GM23248 (cell line): ENCODE data around the gene HOXC9. TPM values are rescaled to one million over a fixed set of nuclear protein-coding genes. Genes with fewer than 3 reads are reported as not detected.

Source experiments
- DNase-seq: peaks from one replicate; pipeline ENCODE4 v3.0.0-alpha.2; 2015
- H2AFZ ChIP-seq: fragments of 200-600 bp; sonication (generic); 2 replicates; pipeline ENCODE4 v1.6.1; 2016; ENCODE audit warnings: antibody characterized with exemption
- H3F3A ChIP-seq: fragments of 200-600 bp; sonication (generic); 2 replicates; pipeline ENCODE4 v1.6.1; 2016; ENCODE audit warnings: mild to moderate bottlenecking, antibody characterized with exemption, mixed run types; ENCODE audit not compliant: insufficient read depth
- H3K27ac ChIP-seq: fragments of 200-600 bp; sonication (generic); 2 replicates; pipeline ENCODE4 v1.5.1; 2016; ENCODE audit warnings: mild to moderate bottlenecking
- H3K27me3 ChIP-seq: fragments of 200-600 bp; sonication (generic); replicated peaks from 2 replicates; pipeline ENCODE4 v1.6.1; 2016; ENCODE audit warnings: mild to moderate bottlenecking; ENCODE audit not compliant: insufficient read depth
- H3K36me3 ChIP-seq: fragments of 200-600 bp; sonication (generic); 2 replicates; pipeline ENCODE4 v1.6.1; 2016; ENCODE audit warnings: low read depth, mild to moderate bottlenecking
- H3K4me1 ChIP-seq: fragments of 200-600 bp; sonication (generic); 2 replicates; pipeline ENCODE4 v1.6.1; 2016; ENCODE audit warnings: mild to moderate bottlenecking; ENCODE audit not compliant: insufficient read depth
- H3K4me2 ChIP-seq: fragments of 200-600 bp; sonication (generic); one replicate; pipeline ENCODE4 v1.6.1; 2016; ENCODE audit warnings: mild to moderate bottlenecking; ENCODE audit not compliant: unreplicated experiment
- H3K4me3 ChIP-seq: fragments of 200-600 bp; sonication (generic); 2 replicates; pipeline ENCODE4 v1.5.1; 2016; ENCODE audit warnings: mild to moderate bottlenecking
- H3K79me2 ChIP-seq: fragments of 200-600 bp; sonication (generic); 2 replicates; pipeline ENCODE4 v1.6.1; 2016; ENCODE audit warnings: mild to moderate bottlenecking; ENCODE audit not compliant: insufficient read depth
- H3K9ac ChIP-seq: fragments of 200-600 bp; sonication (generic); 2 replicates; pipeline ENCODE4 v1.6.1; 2016; ENCODE audit warnings: mild to moderate bottlenecking
- H3K9me2 ChIP-seq: fragments of 200-600 bp; sonication (generic); 2 replicates; pipeline ENCODE4 v1.6.1; 2016; ENCODE audit warnings: mixed run types, mild to moderate bottlenecking, moderate library complexity; ENCODE audit not compliant: insufficient read depth
- H3K9me3 ChIP-seq: fragments of 200-600 bp; sonication (generic); one replicate; pipeline ENCODE4 v1.6.1; 2017; ENCODE audit warnings: low read depth
- H4K20me1 ChIP-seq: fragments of 200-600 bp; sonication (generic); 2 replicates; pipeline ENCODE4 v1.6.0; 2016; ENCODE audit not compliant: insufficient read depth
- EZH2 ChIP-seq: fragments of 200-600 bp; sonication (generic); IDR thresholded peaks from 2 replicates; pipeline ENCODE4 v1.6.1; 2018; ENCODE audit warnings: antibody characterized with exemption, mild to moderate bottlenecking; ENCODE audit not compliant: insufficient read depth, poor library complexity, severe bottlenecking
- EZH2phosphoT487 ChIP-seq: fragments of 200-600 bp; sonication (generic); IDR thresholded peaks from 2 replicates; pipeline ENCODE4 v1.6.1; 2018; ENCODE audit warnings: antibody characterized with exemption, moderate library complexity, mild to moderate bottlenecking, low read depth; ENCODE audit not compliant: insufficient read depth
- WGBS, 2 experiments: methylation state at CpG; one replicate each; pipeline ENCODE4 v1.1.6; 2015 to 2017; ENCODE audit warnings: low lambda C conversion rate in 2 of 2, low coverage in 1 of 2; ENCODE audit errors: missing lambda C conversion rate in 2 of 2; 5-methylcytosine and 5-hydroxymethylcytosine counted together
- in situ Hi-C: fragments of 300-500 bp; cut with MboI; formaldehyde crosslinking; loops from 2 replicates; pipeline ENCODE4 v1.15.0; 2020
- polyA plus RNA-seq: library from polyadenylated mRNA; unstranded; fragments of >200 nt; fragmentation: Nextera tagmentation; extraction: Ambion mirVana; gene quantifications from 2 replicates; pipeline ENCODE4 v1.2.1, GENCODE V29; 2016
- total RNA-seq: library from RNA; depleted of rRNA; stranded (reverse); fragments of >200 nt; shearing (Covaris generic); gene quantifications from 2 replicates; pipeline ENCODE4 v1.2.3, GENCODE V29; 2014

The HOXC9 gene
- total and polyA plus RNA-seq, 2 experiments from 2014 or later: 2.5 to 5.5 TPM

DNA sequence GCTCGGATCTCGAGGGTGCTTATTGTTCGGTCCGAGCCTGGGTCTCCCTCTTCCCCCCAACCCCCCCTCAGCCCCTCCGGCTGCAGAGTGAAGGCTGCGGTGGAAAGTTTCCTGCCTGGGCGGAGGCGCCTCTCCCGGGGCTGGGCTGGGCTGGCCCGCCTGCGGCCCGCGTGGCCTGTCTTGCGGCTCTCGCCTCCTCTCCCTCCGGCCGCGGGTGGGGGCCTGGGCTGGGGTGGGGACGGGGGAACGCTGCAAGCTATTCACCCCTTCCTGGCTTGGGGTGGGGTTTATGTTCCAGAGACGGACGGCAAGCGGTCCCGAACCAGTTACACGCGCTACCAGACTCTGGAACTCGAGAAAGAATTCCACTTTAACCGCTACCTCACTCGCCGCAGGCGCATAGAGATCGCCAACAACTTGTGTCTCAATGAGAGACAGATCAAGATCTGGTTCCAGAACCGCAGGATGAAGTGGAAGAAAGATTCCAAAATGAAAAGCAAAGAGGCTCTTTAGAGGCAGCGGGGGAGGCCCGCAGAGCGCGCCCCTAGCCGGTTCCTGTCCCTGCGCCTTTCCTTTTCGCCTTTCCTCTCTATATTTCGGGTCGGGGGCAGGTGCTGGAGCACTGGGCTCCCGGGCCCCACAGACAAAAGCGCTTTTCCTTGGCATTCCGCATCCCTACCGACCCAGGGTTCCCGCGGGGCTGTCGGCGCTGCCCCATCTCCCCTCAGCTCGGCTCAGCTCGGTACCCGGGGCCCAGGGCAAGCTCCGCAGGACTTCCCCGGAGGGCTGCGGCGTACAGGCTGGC lies 34.2 kb downstream of the HOXC9 start:
- peaks cover 28% of the 10 kb centered on the region for H3K4me1 ChIP-seq
- DNase-seq: peak; percentile 74
- peaks cover 16% of the 10 kb centered on the region; the same call in 1 of the 2 replicates for H3F3A ChIP-seq
- WGBS, 2 experiments: 16 to 25% methylated on average over 39 to 57 of the region's 57 CpGs
- H3K27me3 ChIP-seq: no peaks in the 10 kb centered on the region
- no peaks in the 10 kb centered on the region for H3K9me3 ChIP-seq
- peak overlapping the region; percentile 97 for H3K9ac ChIP-seq
- peak overlapping the region; percentile 70 for H2AFZ ChIP-seq
- peaks cover 69% of the 10 kb centered on the region for H3K79me2 ChIP-seq
- in situ Hi-C loops: no loop called here
- TF ChIP-seq EZH2phosphoT487: no peak
- TF ChIP-seq EZH2: no peak
- H3K4me2 ChIP-seq: peak overlapping the region; percentile 94
- no peaks in the 10 kb centered on the region for H4K20me1 ChIP-seq
- H3K9me2 ChIP-seq: no peaks in the 10 kb centered on the region
- no peaks in the 10 kb centered on the region for H3K36me3 ChIP-seq
- peak overlapping the region; percentile 99 for H3K27ac ChIP-seq
- H3K4me3 ChIP-seq: peak overlapping the region; percentile 72

- TF ChIP-seq EZH2phosphoT487 (no peak), EZH2 (no peak)
- H3K9me2 ChIP-seq: no peaks in the 10 kb centered on the region
- 57 to 67% methylated on average over 21 to 22 of the region's 22 CpGs for WGBS, 2 experiments
- in situ Hi-C loops: no loop called here
- H3K4me1 ChIP-seq: peaks cover 34% of the 10 kb centered on the region
- no peaks in the 10 kb centered on the region for H3K9me3 ChIP-seq
- DNase-seq: peak; percentile 3
- H2AFZ ChIP-seq: peak overlapping the region; percentile 70
- H3K4me3 ChIP-seq: peak overlapping the region; percentile 72
- H3K9ac ChIP-seq: peak overlapping the region; percentile 97
- H3K27me3 ChIP-seq: no peaks in the 10 kb centered on the region
- H4K20me1 ChIP-seq: no peaks in the 10 kb centered on the region
- H3K4me2 ChIP-seq: peak overlapping the region; percentile 94
- H3K36me3 ChIP-seq: no peaks in the 10 kb centered on the region
- H3K27ac ChIP-seq: no peak overlapping the region
- H3F3A ChIP-seq: peaks cover 16% of the 10 kb centered on the region; the same call in 1 of the 2 replicates
- peaks cover 63% of the 10 kb centered on the region for H3K79me2 ChIP-seq
Observed at GRCh38 chr12:54034785-54035310, 34.9 kb downstream of the HOXC9 start.

DNA sequence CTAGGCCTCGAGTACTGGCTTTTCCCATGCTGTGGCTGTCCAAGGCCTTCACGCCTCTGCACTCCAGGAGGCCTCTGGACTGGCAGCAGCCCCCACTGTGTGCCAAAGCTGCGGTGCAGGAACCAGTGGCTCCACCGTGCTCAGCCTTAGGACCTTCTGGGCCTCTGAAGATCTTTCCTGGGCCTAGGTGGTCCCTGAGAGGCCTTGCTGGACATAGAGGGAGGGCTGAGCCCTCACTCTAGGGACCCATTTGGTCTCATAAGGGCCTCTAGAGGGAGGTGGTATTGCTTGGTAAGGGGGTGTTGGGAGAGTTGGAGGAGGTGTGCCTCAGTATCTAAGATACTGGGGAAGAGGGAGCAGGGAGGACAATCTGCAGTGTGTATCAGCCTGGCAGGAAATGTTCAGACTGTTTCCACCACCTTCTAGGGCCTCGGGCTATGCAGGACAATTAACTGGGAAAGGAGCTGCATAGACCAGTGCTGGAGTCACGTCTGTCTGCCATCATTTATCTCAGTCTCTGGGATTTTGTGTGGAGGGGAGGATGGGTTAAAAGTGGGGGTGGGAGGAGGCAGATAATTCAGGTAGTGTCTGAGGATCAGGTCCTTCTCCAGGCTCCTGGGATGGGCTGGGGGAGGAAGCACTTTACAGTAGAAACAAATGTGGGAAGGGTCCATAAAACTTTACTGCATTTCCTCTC lies 35.8 kb downstream of the HOXC9 start:
- Histone ChIP-seq H3K79me2 (peaks cover 55% of the 10 kb centered on the region), H3F3A (peaks cover 16% of the 10 kb centered on the region; the same call in 1 of the 2 replicates), H3K9me3 (no peaks in the 10 kb centered on the region), H3K4me2 (no peak overlapping the region), H2AFZ (no peak overlapping the region), H3K27ac (no peak overlapping the region), H3K4me3 (no peak overlapping the region), H3K36me3 (no peaks in the 10 kb centered on the region), H3K4me1 (peaks cover 27% of the 10 kb centered on the region), H3K9ac (no peak overlapping the region; the same call in 1 of the 2 replicates), H3K27me3 (no peaks in the 10 kb centered on the region), H4K20me1 (no peaks in the 10 kb centered on the region), H3K9me2 (no peaks in the 10 kb centered on the region)
- DNase-seq: peak; percentile 20
- TF ChIP-seq EZH2: no peak
- TF ChIP-seq EZH2phosphoT487: no peak
- in situ Hi-C loops: no loop called here
- WGBS, 2 experiments: 60 to 68% methylated on average over 6 of the region's 6 CpGs

DNA sequence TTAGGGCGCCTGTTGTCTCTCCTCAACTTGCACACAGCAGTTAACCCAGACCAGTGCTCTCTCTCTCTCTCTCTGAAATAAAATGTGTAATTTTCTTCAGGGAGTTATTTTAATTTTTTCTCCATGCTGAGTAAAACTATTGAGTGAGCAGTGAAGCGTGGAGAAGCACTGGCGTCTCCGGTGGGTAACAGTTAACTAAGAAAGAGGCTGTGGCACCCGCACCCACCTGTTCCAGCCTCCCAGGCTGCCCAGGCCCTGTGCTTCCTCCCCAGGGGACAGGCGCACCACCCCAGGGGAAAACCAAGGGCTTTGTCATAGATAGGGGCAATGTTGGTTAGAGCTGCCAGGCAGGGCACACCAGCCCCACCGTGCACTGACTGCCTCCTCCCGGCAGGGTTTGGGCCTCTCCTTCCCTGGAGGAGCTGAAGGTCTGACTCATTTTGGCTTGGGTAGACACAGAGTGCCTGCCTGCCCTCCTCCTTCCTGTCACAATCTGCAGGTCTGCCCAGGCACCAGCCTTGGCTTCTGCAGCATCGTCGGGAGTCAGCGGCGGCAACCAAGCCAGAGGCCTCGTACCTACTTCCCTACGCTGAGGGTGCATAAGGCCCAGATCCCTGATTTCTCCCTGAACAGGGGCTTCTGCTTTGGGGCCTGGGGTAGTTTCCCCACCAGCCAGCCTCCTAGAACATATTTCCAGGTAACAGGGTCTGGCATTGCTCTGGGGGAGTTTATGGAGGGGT lies 36.8 kb downstream of the HOXC9 start:
- Histone ChIP-seq H3K79me2 (peaks cover 44% of the 10 kb centered on the region), H3F3A (peaks cover 10% of the 10 kb centered on the region; the same call in 1 of the 2 replicates), H3K36me3 (no peaks in the 10 kb centered on the region), H3K4me2 (no peak overlapping the region), H3K27me3 (no peaks in the 10 kb centered on the region), H3K4me3 (no peak overlapping the region), H3K9ac (no peak overlapping the region), H4K20me1 (no peaks in the 10 kb centered on the region), H3K9me3 (no peaks in the 10 kb centered on the region), H2AFZ (no peak overlapping the region), H3K9me2 (no peaks in the 10 kb centered on the region), H3K4me1 (peaks cover 20% of the 10 kb centered on the region), H3K27ac (no peak overlapping the region)
- WGBS, 2 experiments: 77 to 78% methylated on average over 14 of the region's 14 CpGs
- in situ Hi-C loops: no loop called here
- TF ChIP-seq EZH2phosphoT487 (no peak), EZH2 (no peak)
- peak; percentile 89 for DNase-seq
